HCT116 (cell line): ENCODE data around the gene GZF1. TPM values are rescaled to one million over a fixed set of nuclear protein-coding genes. Genes with fewer than 3 reads are reported as not detected.

Experiments
- ATAC-seq: fragments of 200-7000 bp; cut with Tn5 transposase; 2 replicates; pipeline ENCODE4 v1.9.1; 2020; ENCODE audit warnings: mild to moderate bottlenecking, moderate library complexity
- BruUV-seq: library from RNA; stranded (reverse); fragments of 400-500 nt; replicated peaks from 2 replicates; lab custom pipeline; 2021; lab: Mats Ljungman, UMichigan
- CTCF ChIA-PET: fragments of 300-600 bp; sonication (Branson Sonifier 250); formaldehyde crosslinking; loops from one replicate; lab custom pipeline; 2021; ENCODE audit warnings: antibody characterized with exemption; lab: Charles Lee
- POLR2A ChIA-PET: fragments of 300-600, 350-600 bp; sonication (Branson Sonifier 250); formaldehyde crosslinking; loops from one replicate; lab custom pipeline; 2021; ENCODE audit warnings: antibody characterized with exemption; lab: Charles Lee
- RAD21 ChIA-PET, 2 experiments: fragments of 300-600 bp; sonication (Branson Sonifier 250); formaldehyde crosslinking; loops; one replicate each; lab custom pipeline; 2023; ENCODE audit warnings: low total read pairs in 2 of 2; ENCODE audit not compliant: uncharacterized antibody in 2 of 2, unreplicated experiment in 2 of 2, low non-redundant PET in 1 of 2; lab: Charles Lee
- DNase-seq: peaks from one replicate; pipeline ENCODE4 v3.0.0-alpha.2; 2010; ENCODE audit warnings: low read depth, low spot score
- H2AFZ ChIP-seq: fragments of 200-600 bp; shearing (Covaris generic), sonication (generic); 2 replicates; pipeline ENCODE4 v1.6.1; 2017; ENCODE audit warnings: low read depth, mixed run types, mixed read lengths, antibody characterized with exemption, low read length; ENCODE audit not compliant: poor library complexity, severe bottlenecking
- H3K27ac ChIP-seq: 2 replicates; pipeline ENCODE4 v1.5.1; 2012; ENCODE audit warnings: low read depth, low read length
- H3K27me3 ChIP-seq: fragments of 200-600 bp; sonication (generic); 2 replicates; pipeline ENCODE4 v1.6.1; 2016; ENCODE audit warnings: mixed run types, low read length, mixed read lengths; ENCODE audit not compliant: insufficient read depth
- H3K36me3 ChIP-seq, 2 experiments: fragments of 200-500 bp in 1 of 2; fragments of 200-600 bp in 1 of 2; sonication (Bioruptor generic) in 1 of 2; sonication (generic) in 1 of 2; 2 replicates each; pipeline versions ENCODE4 v1.5.1 to v1.6.1; 2014 to 2016; ENCODE audit warnings: low read length in 2 of 2, inconsistent platforms in 1 of 2, mixed read lengths in 1 of 2, mixed run types in 1 of 2; ENCODE audit not compliant: insufficient read depth in 2 of 2, control insufficient read depth in 1 of 2
- H3K4me1 ChIP-seq, 2 experiments: fragments of 200-600 bp in 1 of 2; sonication (generic) in 1 of 2; 2 replicates each; pipeline versions ENCODE4 v1.5.1 to v1.6.1; 2012 to 2017; ENCODE audit warnings: low read length in 2 of 2, inconsistent platforms in 1 of 2, mild to moderate bottlenecking in 1 of 2, mixed read lengths in 1 of 2, mixed run types in 1 of 2, moderate library complexity in 1 of 2; ENCODE audit not compliant: insufficient read depth in 2 of 2, control insufficient read depth in 1 of 2
- H3K4me2 ChIP-seq: fragments of 200-600 bp; sonication (generic); 2 replicates; pipeline ENCODE4 v1.6.1; 2017; ENCODE audit warnings: mixed run types, low read length, mixed read lengths
- H3K4me3 ChIP-seq, 2 experiments: fragments of 200-600 bp in 1 of 2; sonication (generic) in 1 of 2; replicated peaks in 1 of 2; 2 replicates each; pipeline ENCODE4 v1.5.1; 2011 to 2016; ENCODE audit warnings: low read length in 2 of 2, control low read depth in 1 of 2, low read depth in 1 of 2, mild to moderate bottlenecking in 1 of 2, mixed read lengths in 1 of 2, mixed run types in 1 of 2
- H3K79me2 ChIP-seq: fragments of 200-600 bp; sonication (generic); 2 replicates; pipeline ENCODE4 v1.6.1; 2017; ENCODE audit warnings: mild to moderate bottlenecking, mixed run types, low read length, moderate library complexity, mixed read lengths; ENCODE audit not compliant: insufficient read depth
- H3K9ac ChIP-seq: fragments of 200-600 bp; sonication (generic); 2 replicates; pipeline ENCODE4 v1.6.1; 2016; ENCODE audit warnings: low read length, mixed read lengths
- H3K9me2 ChIP-seq: fragments of 200-600 bp; sonication (generic), shearing (Covaris generic); 2 replicates; pipeline ENCODE4 v1.6.1; 2017; ENCODE audit warnings: mixed run types, mild to moderate bottlenecking, moderate library complexity; ENCODE audit not compliant: insufficient read depth
- H3K9me3 ChIP-seq, 2 experiments: fragments of 200-500 bp in 1 of 2; fragments of 200-600 bp in 1 of 2; sonication (Bioruptor generic) in 1 of 2; sonication (generic) in 1 of 2; 2 replicates each; pipeline ENCODE4 v1.6.1; 2014 to 2017; ENCODE audit warnings: low read length in 2 of 2, mixed read lengths in 2 of 2, inconsistent platforms in 1 of 2, low read depth in 1 of 2, mild to moderate bottlenecking in 1 of 2, mixed run types in 1 of 2, moderate library complexity in 1 of 2; ENCODE audit not compliant: control insufficient read depth in 1 of 2, insufficient read depth in 1 of 2
- H4K20me1 ChIP-seq: fragments of 200-600 bp; sonication (generic), shearing (Covaris generic); 2 replicates; pipeline ENCODE4 v1.6.1; 2017; ENCODE audit warnings: mixed run types, mild to moderate bottlenecking, moderate library complexity; ENCODE audit not compliant: insufficient read depth
- CBX3 ChIP-seq: IDR thresholded peaks from 2 replicates; pipeline ENCODE4 v1.6.1; 2012; ENCODE audit warnings: low read depth
- CEBPB ChIP-seq: IDR thresholded peaks from 2 replicates; pipeline ENCODE4 v1.6.1; 2012; ENCODE audit warnings: low read depth
- EGR1 ChIP-seq: IDR thresholded peaks from 2 replicates; pipeline ENCODE4 v1.6.1; 2012; ENCODE audit warnings: low read depth
- FOSL1 ChIP-seq: IDR thresholded peaks from 2 replicates; pipeline ENCODE4 v1.6.1; 2012; ENCODE audit warnings: low read depth
- JUND ChIP-seq: IDR thresholded peaks from 2 replicates; pipeline ENCODE4 v1.6.1; 2012
- POLR2A ChIP-seq: IDR thresholded peaks from 2 replicates; pipeline ENCODE4 v1.7.0; 2011; ENCODE audit warnings: borderline replicate concordance; ENCODE audit not compliant: insufficient read depth, insufficient read length; ENCODE audit errors: extremely low read depth
- POLR2AphosphoS5 ChIP-seq: IDR thresholded peaks from 2 replicates; pipeline ENCODE4 v1.6.1; 2011; ENCODE audit warnings: mild to moderate bottlenecking, low read depth, low read length, moderate library complexity
- TCF7L2 ChIP-seq: IDR thresholded peaks from 2 replicates; pipeline ENCODE4 v1.7.0; 2011; ENCODE audit warnings: borderline replicate concordance, inconsistent platforms; ENCODE audit not compliant: insufficient read depth, insufficient read length; ENCODE audit errors: extremely low read depth
- ZFX ChIP-seq: fragments of 450-650 bp; IDR thresholded peaks from 2 replicates; pipeline ENCODE4 v1.6.1; 2017
- intact Hi-C: fragments of 100-400 bp; cut with micrococcal nuclease; formaldehyde crosslinking; loops from 2 replicates; pipeline ENCODE4 v1.10.0; 2022
- total RNA-seq: library from RNA; stranded (reverse); gene quantifications from one replicate; pipeline ENCODE4 v1.2.1, GENCODE V29; 2021; ENCODE audit not compliant: unreplicated experiment
- TF ChIP-seq, protein P1 (sequence below): IDR thresholded peaks from 2 replicates; pipeline ENCODE4 v1.6.1; 2012
- TF ChIP-seq, protein P2 (sequence below): IDR thresholded peaks from 2 replicates; pipeline ENCODE4 v1.6.1; 2012; ENCODE audit warnings: low read depth

GZF1 gene
- total RNA-seq, 1 experiment from 2014 or later: 10.4 TPM

DNA sequence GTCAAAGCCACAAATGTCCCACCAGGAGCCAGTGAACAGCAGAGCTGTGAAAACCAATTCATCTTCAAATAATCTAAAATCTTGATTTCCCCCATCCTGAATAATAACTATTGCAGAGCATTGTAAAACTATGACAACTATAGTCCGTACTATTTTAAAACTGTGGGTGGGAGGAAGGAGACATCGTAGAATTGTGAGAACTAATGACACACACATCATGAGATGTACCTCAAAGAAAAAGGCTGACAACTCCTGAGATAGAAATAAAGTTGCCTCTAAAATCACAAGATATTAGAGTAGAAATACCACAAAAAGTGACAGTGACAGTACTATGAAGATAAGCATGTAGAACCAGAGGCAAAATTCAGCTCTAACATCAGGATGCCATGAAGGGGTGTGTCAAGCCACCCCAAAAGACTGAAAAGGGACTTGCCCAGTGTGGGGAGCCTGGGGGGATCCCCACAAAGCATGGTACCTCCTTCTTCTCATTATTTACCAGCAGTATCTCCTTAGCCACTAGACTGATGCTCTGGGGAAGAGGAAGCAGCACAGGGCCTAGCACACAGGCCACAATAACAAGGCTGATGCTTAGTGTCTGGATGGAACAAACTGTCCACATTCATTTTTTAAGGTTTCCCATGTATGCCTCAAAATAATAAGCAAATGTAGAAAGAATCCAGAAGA lies 45.9 kb downstream of the GZF1 start:
- no peak overlapping the region for H2AFZ ChIP-seq
- TF ChIP-seq CEBPB (no peak), JUND (no peak), POLR2AphosphoS5 (no peak), ZFX (no peak), EGR1 (no peak), FOSL1 (no peak), CBX3 (no peak), POLR2A (no peak), TCF7L2 (no peak)
- TF ChIP-seq, protein P1, sequence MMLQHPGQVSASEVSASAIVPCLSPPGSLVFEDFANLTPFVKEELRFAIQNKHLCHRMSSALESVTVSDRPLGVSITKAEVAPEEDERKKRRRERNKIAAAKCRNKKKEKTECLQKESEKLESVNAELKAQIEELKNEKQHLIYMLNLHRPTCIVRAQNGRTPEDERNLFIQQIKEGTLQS: no peak
- TF ChIP-seq, protein P2, sequence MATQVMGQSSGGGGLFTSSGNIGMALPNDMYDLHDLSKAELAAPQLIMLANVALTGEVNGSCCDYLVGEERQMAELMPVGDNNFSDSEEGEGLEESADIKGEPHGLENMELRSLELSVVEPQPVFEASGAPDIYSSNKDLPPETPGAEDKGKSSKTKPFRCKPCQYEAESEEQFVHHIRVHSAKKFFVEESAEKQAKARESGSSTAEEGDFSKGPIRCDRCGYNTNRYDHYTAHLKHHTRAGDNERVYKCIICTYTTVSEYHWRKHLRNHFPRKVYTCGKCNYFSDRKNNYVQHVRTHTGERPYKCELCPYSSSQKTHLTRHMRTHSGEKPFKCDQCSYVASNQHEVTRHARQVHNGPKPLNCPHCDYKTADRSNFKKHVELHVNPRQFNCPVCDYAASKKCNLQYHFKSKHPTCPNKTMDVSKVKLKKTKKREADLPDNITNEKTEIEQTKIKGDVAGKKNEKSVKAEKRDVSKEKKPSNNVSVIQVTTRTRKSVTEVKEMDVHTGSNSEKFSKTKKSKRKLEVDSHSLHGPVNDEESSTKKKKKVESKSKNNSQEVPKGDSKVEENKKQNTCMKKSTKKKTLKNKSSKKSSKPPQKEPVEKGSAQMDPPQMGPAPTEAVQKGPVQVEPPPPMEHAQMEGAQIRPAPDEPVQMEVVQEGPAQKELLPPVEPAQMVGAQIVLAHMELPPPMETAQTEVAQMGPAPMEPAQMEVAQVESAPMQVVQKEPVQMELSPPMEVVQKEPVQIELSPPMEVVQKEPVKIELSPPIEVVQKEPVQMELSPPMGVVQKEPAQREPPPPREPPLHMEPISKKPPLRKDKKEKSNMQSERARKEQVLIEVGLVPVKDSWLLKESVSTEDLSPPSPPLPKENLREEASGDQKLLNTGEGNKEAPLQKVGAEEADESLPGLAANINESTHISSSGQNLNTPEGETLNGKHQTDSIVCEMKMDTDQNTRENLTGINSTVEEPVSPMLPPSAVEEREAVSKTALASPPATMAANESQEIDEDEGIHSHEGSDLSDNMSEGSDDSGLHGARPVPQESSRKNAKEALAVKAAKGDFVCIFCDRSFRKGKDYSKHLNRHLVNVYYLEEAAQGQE: no peak
- H3K4me2 ChIP-seq: no peak overlapping the region
- CTCF ChIA-PET: no interaction called here
- no peaks in the 10 kb centered on the region for H3K9me2 ChIP-seq
- no peaks in the 10 kb centered on the region; a peak in 1 of 4 replicates for H3K36me3 ChIP-seq
- H3K79me2 ChIP-seq: peaks cover 79% of the 10 kb centered on the region
- no TSS peak for BruUV-seq
- H3K4me3 ChIP-seq: no peak overlapping the region
- POLR2A ChIA-PET: no interaction called here
- no peaks in the 10 kb centered on the region for H3K4me1 ChIP-seq
- no peak overlapping the region for H3K9ac ChIP-seq
- no peak overlapping the region for H3K27ac ChIP-seq
- no peak for ATAC-seq
- H3K9me3 ChIP-seq: no peaks in the 10 kb centered on the region
- intact Hi-C loops: no loop called here
- DNase-seq: no peak
- no peaks in the 10 kb centered on the region for H3K27me3 ChIP-seq
- RAD21 ChIA-PET: no interaction called here
- peaks cover 5% of the 10 kb centered on the region; the same call in 1 of the 2 replicates for H4K20me1 ChIP-seq
